DOHH2 (cell line): ENCODE data around the gene THRAP3.

Experiments
- H3F3A ChIP-seq: fragments of 200-600 bp; sonication (generic), shearing (Covaris generic); 2 replicates; pipeline ENCODE4 v1.6.0; 2016; ENCODE audit warnings: antibody characterized with exemption, mild to moderate bottlenecking; ENCODE audit not compliant: control insufficient read depth, insufficient read depth
- H3K27ac ChIP-seq: fragments of 200-600 bp; sonication (generic); 2 replicates; pipeline ENCODE4 v1.5.1; 2014; ENCODE audit warnings: low read depth, mild to moderate bottlenecking, low read length, moderate library complexity
- H3K27me3 ChIP-seq: fragments of 200-600 bp; sonication (generic); 2 replicates; pipeline ENCODE4 v1.6.1; 2014; ENCODE audit warnings: mild to moderate bottlenecking, low read length, mixed read lengths; ENCODE audit not compliant: control insufficient read depth
- H3K36me3 ChIP-seq: fragments of 200-600 bp; sonication (generic); 2 replicates; pipeline ENCODE4 v1.6.1; 2014; ENCODE audit warnings: mild to moderate bottlenecking, low read length, moderate library complexity, mixed read lengths; ENCODE audit not compliant: control insufficient read depth
- H3K4me1 ChIP-seq: fragments of 200-600 bp; sonication (generic); 2 replicates; pipeline ENCODE4 v1.6.1; 2014; ENCODE audit warnings: mild to moderate bottlenecking, low read length, mixed read lengths; ENCODE audit not compliant: control insufficient read depth
- H3K4me2 ChIP-seq: fragments of 200-600 bp; sonication (generic); 2 replicates; pipeline ENCODE4 v1.6.0; 2014; ENCODE audit warnings: mild to moderate bottlenecking, low read length, moderate library complexity
- H3K4me3 ChIP-seq: fragments of 200-600 bp; sonication (generic); 2 replicates; pipeline ENCODE4 v1.5.1; 2014; ENCODE audit warnings: mild to moderate bottlenecking, low read length, mixed read lengths
- H3K79me2 ChIP-seq: fragments of 200-600 bp; sonication (generic); 2 replicates; pipeline ENCODE4 v1.6.1; 2014; ENCODE audit warnings: mild to moderate bottlenecking, low read length, mixed read lengths; ENCODE audit not compliant: control insufficient read depth
- H3K9me2 ChIP-seq: fragments of 200-600 bp; sonication (generic); replicated peaks from 2 replicates; pipeline ENCODE4 v1.6.1; 2014; ENCODE audit warnings: mild to moderate bottlenecking, low read length, mixed read lengths; ENCODE audit not compliant: control insufficient read depth
- H3K9me3 ChIP-seq: fragments of 200-600 bp; sonication (generic); 2 replicates; pipeline ENCODE4 v1.6.1; 2014; ENCODE audit warnings: antibody characterized with exemption, low read length, mixed read lengths; ENCODE audit not compliant: control insufficient read depth, insufficient read depth
- H4K20me1 ChIP-seq: fragments of 200-600 bp; sonication (generic); 2 replicates; pipeline ENCODE4 v1.6.0; 2014; ENCODE audit warnings: low read depth, mild to moderate bottlenecking, antibody characterized with exemption, low read length, moderate library complexity; ENCODE audit not compliant: control insufficient read depth, insufficient read depth
- CTCF ChIP-seq: fragments of 200-600 bp; sonication (generic); IDR thresholded peaks from one replicate; pipeline ENCODE4 v1.5.1; 2014; ENCODE audit warnings: antibody characterized with exemption, mild to moderate bottlenecking, low read depth, low read length; ENCODE audit not compliant: poor library complexity, severe bottlenecking
- EZH2phosphoT487 ChIP-seq: fragments of 200-600 bp; sonication (generic); IDR thresholded peaks from 2 replicates; pipeline ENCODE4 v1.6.1; 2017; ENCODE audit warnings: borderline replicate concordance, mild to moderate bottlenecking, antibody characterized with exemption, low read length, moderate library complexity, mixed read lengths

The THRAP3 gene

GRCh38 chr1:36307601-36308330 lies 83.5 kb downstream of the THRAP3 start:
- H3K27me3 ChIP-seq, result no peaks in the 10 kb centered on the region
- H3F3A ChIP-seq, result peaks cover 28% of the 10 kb centered on the region
- H3K4me2 ChIP-seq, result peak overlapping the region; percentile 93
- peak overlapping the region; percentile 89 for H3K4me3 ChIP-seq
- H3K27ac ChIP-seq, result no peak overlapping the region
- H3K36me3 ChIP-seq, result peaks cover 41% of the 10 kb centered on the region
- H3K79me2 ChIP-seq, result 0 out of 2 replicates have a peak, but pooled peaks cover 5% of the 10 kb centered on the region
- TF ChIP-seq CTCF (no peak), EZH2phosphoT487 (no peak)
- no peaks in the 10 kb centered on the region for H4K20me1 ChIP-seq
- H3K9me3 ChIP-seq, result no peaks in the 10 kb centered on the region
- no peaks in the 10 kb centered on the region for H3K9me2 ChIP-seq
- peaks cover 38% of the 10 kb centered on the region for H3K4me1 ChIP-seq

GRCh38 chr1:36309397-36309796 lies 85.2 kb downstream of the THRAP3 start:
- Histone ChIP-seq H3K27me3 (no peaks in the 10 kb centered on the region), H3K9me3 (no peaks in the 10 kb centered on the region), H3F3A (peaks cover 21% of the 10 kb centered on the region), H3K4me3 (no peak overlapping the region), H3K9me2 (no peaks in the 10 kb centered on the region), H4K20me1 (no peaks in the 10 kb centered on the region), H3K36me3 (peaks cover 29% of the 10 kb centered on the region), H3K79me2 (0 out of 2 replicates have a peak, but pooled peaks cover 5% of the 10 kb centered on the region), H3K27ac (no peak overlapping the region), H3K4me1 (peaks cover 36% of the 10 kb centered on the region), H3K4me2 (no peak overlapping the region)
- TF ChIP-seq EZH2phosphoT487 (no peak), CTCF (no peak)

- no peaks in the 10 kb centered on the region for H3K9me2 ChIP-seq
- H4K20me1 ChIP-seq, result no peaks in the 10 kb centered on the region
- peak overlapping the region; percentile 61 for H3K4me2 ChIP-seq
- peaks cover 5% of the 10 kb centered on the region; the same call in 1 of the 2 replicates for H3F3A ChIP-seq
- no peaks in the 10 kb centered on the region for H3K79me2 ChIP-seq
- H3K36me3 ChIP-seq, result no peaks in the 10 kb centered on the region
- TF ChIP-seq EZH2phosphoT487, result no peak
- no peak for TF ChIP-seq CTCF
- H3K9me3 ChIP-seq, result no peaks in the 10 kb centered on the region
- no peak overlapping the region for H3K27ac ChIP-seq
- H3K4me1 ChIP-seq, result peaks cover 41% of the 10 kb centered on the region
- H3K4me3 ChIP-seq, result peak overlapping the region; percentile 60
- H3K27me3 ChIP-seq, result 0 out of 2 replicates have a peak, but pooled peaks cover 2% of the 10 kb centered on the region
Measured at GRCh38 chr1:36320291-36320761, 96.1 kb downstream of the THRAP3 start.
